ENCODE results near the gene IGFLR1. TPM values are rescaled to one million over a fixed set of nuclear protein-coding genes. Genes with fewer than 3 reads are reported as not detected.

IGFLR1 gene
- total RNA-seq, 6 experiments from 2014 or later = 16.3 to 58.9 (median 29.3) TPM

DNA sequence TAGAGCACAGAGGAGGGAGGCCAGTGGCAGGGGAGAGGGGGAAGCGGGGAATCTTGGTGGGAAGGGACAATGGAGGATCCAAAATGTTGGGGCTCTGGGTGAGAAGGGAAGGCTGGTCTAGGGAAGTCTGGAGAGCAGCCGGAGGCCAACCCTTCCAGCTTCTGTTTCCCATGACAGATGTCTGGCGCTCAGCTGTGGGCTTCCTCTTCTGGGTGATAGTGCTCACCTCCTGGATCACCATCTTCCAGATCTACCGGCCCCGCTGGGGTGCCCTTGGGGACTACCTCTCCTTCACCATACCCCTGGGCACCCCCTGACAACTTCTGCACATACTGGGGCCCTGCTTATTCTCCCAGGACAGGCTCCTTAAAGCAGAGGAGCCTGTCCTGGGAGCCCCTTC lies 4.3 kb upstream of the IGFLR1 start:
- Histone ChIP-seq H3K4me3 (no peak overlapping the region), H3K27me3 (no peaks in the 10 kb centered on the region), H3K27ac (no peak overlapping the region), H3K9me3 (no peaks in the 10 kb centered on the region), H3K4me1 (peaks cover 0 to 29% (median 17%) of the 10 kb centered on the region in 4 donors), H3K36me3 (no peaks in the 10 kb centered on the region)
- intact Hi-C loops (cut with DNase I) = no loop called here
- no peak for TF ChIP-seq POLR2A (IDR thresholded peaks at IDR 0.05)
- no peak for TF ChIP-seq CTCF (IDR thresholded peaks at IDR 0.05)
- DNase-seq (peak in 1 of 3 donors; percentile 29), ATAC-seq (no peak)
- WGBS (ENCODE audit: insufficient coverage, low coverage, low lambda C conversion rate, missing lambda C conversion rate) = no CpG with 5 or more reads among the region's 5 CpGs

DNA sequence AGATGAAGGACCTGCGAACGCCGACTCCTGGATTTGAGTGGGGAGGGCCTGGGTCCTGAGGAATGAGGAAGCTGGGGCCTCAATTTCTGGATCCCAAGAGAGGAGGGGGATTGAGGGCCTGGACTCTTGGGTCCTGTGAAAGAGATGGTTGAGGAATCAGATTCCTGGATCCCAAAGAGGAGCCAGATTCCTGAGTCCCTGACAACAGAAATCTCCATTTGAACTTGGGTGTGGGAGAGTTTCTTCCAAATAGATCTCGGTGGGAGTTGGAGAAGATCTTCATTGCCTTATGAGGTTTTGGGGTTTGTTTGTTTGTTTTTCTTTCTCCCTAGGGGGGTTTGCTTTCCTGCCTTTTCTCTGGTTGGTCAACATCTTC lies 3.8 kb upstream of the IGFLR1 start:
- Histone ChIP-seq H3K27ac (peak overlapping the region in 2 of 3 donors; percentile 47 to 70), H3K4me1 (peaks cover 0 to 30% (median 17%) of the 10 kb centered on the region in 4 donors)
- no peak for DNase-seq

DNA sequence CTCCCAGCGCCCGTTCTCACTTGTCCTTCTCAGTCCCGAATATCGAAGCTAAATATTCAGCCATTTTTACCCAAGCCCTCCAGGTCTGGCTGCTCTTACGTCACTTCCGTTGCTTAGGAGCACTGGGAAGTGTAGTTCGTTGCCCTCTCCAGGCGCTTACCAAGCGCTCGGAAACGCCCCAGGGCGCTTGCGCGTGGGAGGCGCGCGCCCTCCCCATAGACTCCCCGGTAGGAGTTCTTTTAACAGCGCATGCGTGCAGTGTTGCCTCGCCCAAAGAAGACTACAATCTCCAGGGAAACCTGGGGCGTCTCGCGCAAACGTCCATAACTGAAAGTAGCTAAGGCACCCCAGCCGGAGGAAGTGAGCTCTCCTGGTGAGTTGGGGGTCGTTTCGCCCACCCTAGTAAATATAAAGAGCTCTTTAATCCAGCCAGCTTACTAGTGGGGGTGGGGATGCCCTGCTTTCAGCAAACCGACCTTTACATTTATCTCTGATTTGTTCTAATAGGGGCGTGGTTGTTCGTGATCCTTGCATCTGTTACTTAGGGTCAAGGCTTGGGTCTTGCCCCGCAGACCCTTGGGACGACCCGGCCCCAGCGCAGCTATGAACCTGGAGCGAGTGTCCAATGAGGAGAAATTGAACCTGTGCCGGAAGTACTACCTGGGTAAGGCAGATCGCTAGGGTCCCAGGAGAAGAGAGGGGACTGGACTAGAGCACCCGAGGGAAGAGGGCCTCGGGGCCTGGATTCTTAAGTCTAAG lies 3.3 kb upstream of the IGFLR1 start, which contains the start of the genes PSENEN and U2AF1L4:
PSENEN (plus strand) TSS at position 324 of the 759 bp plus-strand sequence; CDS start at position 604, 280 bp downstream.
U2AF1L4 (minus strand) TSS at position 91 of the 759 bp plus-strand sequence; CDS start at position 64, 27 bp downstream.
- Histone ChIP-seq H3K27me3 (no peaks in the 10 kb centered on the region), H3K4me3 (peak within 1 kb of the TSS; percentile 80 to 95 (median 90)), H3K27ac (peak within 1 kb of the TSS; percentile 99), H3K4me1 (peaks cover 0 to 33% (median 17%) of the 10 kb centered on the region in 4 donors), H3K9me3 (no peaks in the 10 kb centered on the region), H3K36me3 (no peaks in the 10 kb centered on the region)
- ATAC-seq (peak; percentile 69 to 73 (median 72)), DNase-seq (peak; percentile 96 to 99 (median 98))
- no peak for TF ChIP-seq CTCF (IDR thresholded peaks at IDR 0.05)
- no peak for TF ChIP-seq POLR2A (IDR thresholded peaks at IDR 0.05)
- intact Hi-C loops (cut with DNase I) = no loop called here
- 1% methylated on average over 8 of the region's 40 CpGs for WGBS (ENCODE audit: insufficient coverage, low coverage, low lambda C conversion rate, missing lambda C conversion rate)

More for the DNA sequence above, 3.8 kb upstream of the IGFLR1 start:
- intact Hi-C loops (cut with DNase I) = no loop called here
- peak overlapping the region; percentile 80 to 95 (median 90) for H3K4me3 ChIP-seq
- WGBS (ENCODE audit: insufficient coverage, low coverage, low lambda C conversion rate, missing lambda C conversion rate) = 3% methylated on average over 4 of the region's 4 CpGs
- H3K36me3 ChIP-seq = no peaks in the 10 kb centered on the region
- no peak for ATAC-seq
- no peaks in the 10 kb centered on the region for H3K27me3 ChIP-seq
- no peak for TF ChIP-seq CTCF (IDR thresholded peaks at IDR 0.05)
- TF ChIP-seq POLR2A (IDR thresholded peaks at IDR 0.05) = no peak
- H3K9me3 ChIP-seq = no peaks in the 10 kb centered on the region

GRCh38 chr19:35744430-35745327 lies 2.4 kb upstream of the IGFLR1 start:
- 4% methylated on average over 39 of the region's 41 CpGs for WGBS (ENCODE audit: insufficient coverage, low coverage, low lambda C conversion rate, missing lambda C conversion rate)
- peak; percentile 66 to 74 (median 69) for ATAC-seq
- DNase-seq = peak; percentile 96 to 98 (median 97)
- H3K27me3 ChIP-seq = no peaks in the 10 kb centered on the region
- H3K9me3 ChIP-seq = no peaks in the 10 kb centered on the region
- peaks cover 0 to 35% (median 17%) of the 10 kb centered on the region in 4 donors for H3K4me1 ChIP-seq
- no peaks in the 10 kb centered on the region for H3K36me3 ChIP-seq
- H3K27ac ChIP-seq = peak overlapping the region; percentile 99
- peak overlapping the region; percentile 80 to 95 (median 90) for H3K4me3 ChIP-seq
- TF ChIP-seq POLR2A (IDR thresholded peaks at IDR 0.05) (no peak), CTCF (IDR thresholded peaks at IDR 0.05) (peak; percentile 27 to 39 (median 35))
- intact Hi-C loops (cut with DNase I) = no loop called here
